Measurements from ENCODE around the gene PFN3. TPM values are rescaled to one million over a fixed set of nuclear protein-coding genes. Genes with fewer than 3 reads are reported as not detected.
"Not testable (repeated sequence)": the region's sequence is repeated elsewhere in the genome, so short reads cannot be mapped to it uniquely, and the experiment has no call there.

PFN3 gene
- total and polyA plus RNA-seq, 2 of the 4 experiments (the other 2 are of a cell fraction), result not detected

- ATAC-seq (ENCODE audit: low read depth) (peak; percentile 78), DNase-seq (peak; percentile 81)
- in situ Hi-C loops (cut with MboI; ENCODE audit: low sequenced_read_pairs) (no loop called here), dilution Hi-C loops (cut with HindIII; ENCODE audit: low sequenced_read_pairs, unreplicated experiment) (no loop called here), intact Hi-C loops (cut with micrococcal nuclease) (no loop called here)
- no peak overlapping the region for H2AFZ ChIP-seq (replicated peaks; ENCODE audit: low read length, poor library complexity)
- no peak overlapping the region for H4K8ac ChIP-seq (ENCODE audit: low read depth in 2 of 2, low read length in 2 of 2)
- H3K9ac ChIP-seq (ENCODE audit: low read depth, low read length), result no peak overlapping the region
- ChIA-PET CTCF (interaction anchor here (1.0 kb wide), 1 partner anchor 15 kb away, joined by 3 read pairs; no protein-coding TSS in a partner anchor), POLR2A (ENCODE audit: unreplicated experiment) (no interaction called here)
- no peak overlapping the region for H2AK5ac ChIP-seq (ENCODE audit: low read depth, low read length)
- H2AK9ac ChIP-seq (replicated peaks; ENCODE audit: low read depth, low read length, poor library complexity), result no peak overlapping the region
- no peak overlapping the region for H2BK120ac ChIP-seq (ENCODE audit: low read depth, low read length)
- BruUV-seq (replicated peaks), result no TSS peak
- H4K5ac ChIP-seq (ENCODE audit: low read depth, low read length), result no peak overlapping the region
- TF ChIP-seq BHLHE40 (IDR thresholded peaks at IDR 0.05; ENCODE audit: low read depth, low read length) (no peak), RAD21 (IDR thresholded peaks at IDR 0.05; ENCODE audit: low read length) (no peak), RCOR1 (IDR thresholded peaks at IDR 0.05; ENCODE audit: insufficient replicate concordance, low read length) (no peak), CEBPB (IDR thresholded peaks at IDR 0.05; ENCODE audit: low read depth, low read length) (peak; percentile 82), USF2 (IDR thresholded peaks at IDR 0.05; ENCODE audit: low read depth, low read length) (no peak), RFX5 (IDR thresholded peaks at IDR 0.05; ENCODE audit: low read depth, low read length) (no peak)
- no peaks in the 10 kb centered on the region for H3K36me3 ChIP-seq (ENCODE audit: control insufficient read depth, insufficient read depth, low read length)
- H3K9me3 ChIP-seq (ENCODE audit: control insufficient read depth, insufficient read depth, low read length), result no peaks in the 10 kb centered on the region
- no peak overlapping the region for H3K27ac ChIP-seq (ENCODE audit: insufficient read depth, low read length)
- H3K4me1 ChIP-seq (ENCODE audit: control insufficient read depth, insufficient read depth, low read length), result no peaks in the 10 kb centered on the region
- no peak overlapping the region for H3K18ac ChIP-seq (ENCODE audit: low read depth, low read length)
- H3K79me1 ChIP-seq (ENCODE audit: low read depth in 1 of 2, low read length in 2 of 2), result no peaks in the 10 kb centered on the region
- WGBS, 2 experiments (ENCODE audit: extremely low coverage in 2 of 2, insufficient read length in 1 of 2), result no CpG with 5 or more reads among the region's 3 CpGs
- no peak overlapping the region for H2BK5ac ChIP-seq (ENCODE audit: low read depth, low read length, poor library complexity, severe bottlenecking)
- no peaks in the 10 kb centered on the region; the same call in 1 of the 2 replicates for H3K27me3 ChIP-seq (ENCODE audit: control insufficient read depth, insufficient read depth, low read length)
- no peak overlapping the region for H3K23ac ChIP-seq (ENCODE audit: low read depth, low read length)
- H3K14ac ChIP-seq (replicated peaks; ENCODE audit: low read depth, low read length), result no peak overlapping the region
- no peak overlapping the region for H4K91ac ChIP-seq (ENCODE audit: insufficient read depth, low read depth, low read length)
- H2BK20ac ChIP-seq (ENCODE audit: low read depth, low read length), result no peak overlapping the region
- H3K4ac ChIP-seq (ENCODE audit: low read depth, low read length), result no peak overlapping the region
- H3K56ac ChIP-seq (ENCODE audit: extremely low read depth, insufficient read depth, low read length), result no peak overlapping the region
- H4K20me1 ChIP-seq (ENCODE audit: insufficient read depth, low read length), result no peaks in the 10 kb centered on the region
- H2BK15ac ChIP-seq (ENCODE audit: low read depth, low read length), result no peak overlapping the region
- H3K9me1 ChIP-seq (ENCODE audit: insufficient read depth, low read length), result no peaks in the 10 kb centered on the region
- no peak overlapping the region for H3K4me3 ChIP-seq (ENCODE audit: insufficient read depth, low read depth, low read length)
- no peak overlapping the region for H3K4me2 ChIP-seq (ENCODE audit: low read depth, low read length)
These were observed 18.6 kb upstream of the PFN3 start for GRCh38 chr5:177419046-177419445.

- DNase-seq; H2BK120ac ChIP-seq (ENCODE audit: low read depth, low read length); H3K27me3 ChIP-seq (ENCODE audit: control insufficient read depth, insufficient read depth, low read length); H3K4me1 ChIP-seq (ENCODE audit: control insufficient read depth, insufficient read depth, low read length); H3K56ac ChIP-seq (ENCODE audit: extremely low read depth, insufficient read depth, low read length); H3K4me3 ChIP-seq (ENCODE audit: insufficient read depth, low read depth, low read length); H3K14ac ChIP-seq (replicated peaks; ENCODE audit: low read depth, low read length); H2BK20ac ChIP-seq (ENCODE audit: low read depth, low read length); H3K79me1 ChIP-seq (ENCODE audit: low read depth in 1 of 2, low read length in 2 of 2); H3K4ac ChIP-seq (ENCODE audit: low read depth, low read length); H3K4me2 ChIP-seq (ENCODE audit: low read depth, low read length); in situ Hi-C loops (cut with MboI; ENCODE audit: low sequenced_read_pairs); H3K9me3 ChIP-seq (ENCODE audit: control insufficient read depth, insufficient read depth, low read length); BruUV-seq (replicated peaks); H3K23ac ChIP-seq (ENCODE audit: low read depth, low read length); POLR2A ChIA-PET (ENCODE audit: unreplicated experiment); H4K5ac ChIP-seq (ENCODE audit: low read depth, low read length); H3K27ac ChIP-seq (ENCODE audit: insufficient read depth, low read length); H2BK5ac ChIP-seq (ENCODE audit: low read depth, low read length, poor library complexity, severe bottlenecking); intact Hi-C loops (cut with micrococcal nuclease); H4K20me1 ChIP-seq (ENCODE audit: insufficient read depth, low read length); H2AK9ac ChIP-seq (replicated peaks; ENCODE audit: low read depth, low read length, poor library complexity); ATAC-seq (ENCODE audit: low read depth); H3K9me1 ChIP-seq (ENCODE audit: insufficient read depth, low read length); dilution Hi-C loops (cut with HindIII; ENCODE audit: low sequenced_read_pairs, unreplicated experiment); H2AK5ac ChIP-seq (ENCODE audit: low read depth, low read length); H3K9ac ChIP-seq (ENCODE audit: low read depth, low read length); H3K36me3 ChIP-seq (ENCODE audit: control insufficient read depth, insufficient read depth, low read length); H4K91ac ChIP-seq (ENCODE audit: insufficient read depth, low read depth, low read length); H3K18ac ChIP-seq (ENCODE audit: low read depth, low read length); H4K8ac ChIP-seq (ENCODE audit: low read depth in 2 of 2, low read length in 2 of 2); H2AFZ ChIP-seq (replicated peaks; ENCODE audit: low read length, poor library complexity); H2BK15ac ChIP-seq (ENCODE audit: low read depth, low read length): not testable (repeated sequence)
- 60% methylated on average over 1 of the region's 6 CpGs; no CpG with 5 or more reads in 1 of the 2 experiments for WGBS, 2 experiments (ENCODE audit: extremely low coverage in 2 of 2, insufficient read length in 1 of 2)
- CTCF ChIA-PET, result interaction anchor here (0.8 kb wide), 1 partner anchor 13 kb away, joined by 4 read pairs; no protein-coding TSS in a partner anchor
These were observed 16.6 kb upstream of the PFN3 start for GRCh38 chr5:177417081-177417480.

All from IMR-90 (cell line).